ENCODE results near the gene NT5E. TPM values are rescaled to one million over a fixed set of nuclear protein-coding genes. Genes with fewer than 3 reads are reported as not detected.

NT5E gene
- total RNA-seq, 1 donor from 2014 or later: 216 TPM

DNA sequence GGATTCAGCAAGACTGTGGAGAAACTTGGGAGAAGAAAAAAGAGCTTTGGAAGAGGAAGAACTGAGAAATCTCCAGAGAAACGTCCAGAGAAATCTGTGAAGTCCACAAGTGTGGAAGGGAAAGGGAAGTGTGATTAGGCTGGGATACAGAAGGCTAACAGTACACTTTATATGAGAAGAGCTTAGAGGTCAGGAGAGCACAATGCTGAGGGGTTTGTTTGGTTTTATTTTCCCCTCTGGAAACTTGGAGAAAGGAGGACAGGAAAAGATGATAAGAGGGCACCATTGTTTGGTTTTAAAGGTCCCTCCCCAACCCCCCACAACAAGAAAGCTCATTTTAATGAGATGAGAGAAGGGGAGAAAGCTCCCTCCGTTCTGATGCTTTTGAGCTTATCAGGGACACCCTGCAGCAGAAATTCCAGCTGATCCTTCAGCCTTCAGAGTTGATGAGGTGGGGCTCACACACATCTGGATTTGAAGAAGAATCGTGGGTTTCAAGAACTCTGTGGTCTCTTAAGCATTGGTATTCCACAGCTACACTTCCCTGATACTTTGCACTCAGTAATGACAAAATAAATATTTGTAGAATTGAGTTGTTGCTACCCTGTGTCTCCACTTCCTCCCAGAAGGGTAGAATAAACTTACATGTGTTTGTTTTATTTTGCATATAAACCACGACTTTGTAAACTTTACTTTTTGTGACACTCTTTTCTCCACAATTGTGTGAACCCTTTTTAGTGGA is 1.9 kb downstream of the NT5E start:
- TF ChIP-seq, protein P1, sequence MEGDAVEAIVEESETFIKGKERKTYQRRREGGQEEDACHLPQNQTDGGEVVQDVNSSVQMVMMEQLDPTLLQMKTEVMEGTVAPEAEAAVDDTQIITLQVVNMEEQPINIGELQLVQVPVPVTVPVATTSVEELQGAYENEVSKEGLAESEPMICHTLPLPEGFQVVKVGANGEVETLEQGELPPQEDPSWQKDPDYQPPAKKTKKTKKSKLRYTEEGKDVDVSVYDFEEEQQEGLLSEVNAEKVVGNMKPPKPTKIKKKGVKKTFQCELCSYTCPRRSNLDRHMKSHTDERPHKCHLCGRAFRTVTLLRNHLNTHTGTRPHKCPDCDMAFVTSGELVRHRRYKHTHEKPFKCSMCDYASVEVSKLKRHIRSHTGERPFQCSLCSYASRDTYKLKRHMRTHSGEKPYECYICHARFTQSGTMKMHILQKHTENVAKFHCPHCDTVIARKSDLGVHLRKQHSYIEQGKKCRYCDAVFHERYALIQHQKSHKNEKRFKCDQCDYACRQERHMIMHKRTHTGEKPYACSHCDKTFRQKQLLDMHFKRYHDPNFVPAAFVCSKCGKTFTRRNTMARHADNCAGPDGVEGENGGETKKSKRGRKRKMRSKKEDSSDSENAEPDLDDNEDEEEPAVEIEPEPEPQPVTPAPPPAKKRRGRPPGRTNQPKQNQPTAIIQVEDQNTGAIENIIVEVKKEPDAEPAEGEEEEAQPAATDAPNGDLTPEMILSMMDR (conservative IDR thresholded peaks at IDR 0.05; ENCODE audit: low read depth, low read length): no peak
- peak overlapping the region; percentile 94 for H3K4me3 ChIP-seq (ENCODE audit: low read depth, low read length)
- no peak for DNase-seq (ENCODE audit: low read depth)

DNA sequence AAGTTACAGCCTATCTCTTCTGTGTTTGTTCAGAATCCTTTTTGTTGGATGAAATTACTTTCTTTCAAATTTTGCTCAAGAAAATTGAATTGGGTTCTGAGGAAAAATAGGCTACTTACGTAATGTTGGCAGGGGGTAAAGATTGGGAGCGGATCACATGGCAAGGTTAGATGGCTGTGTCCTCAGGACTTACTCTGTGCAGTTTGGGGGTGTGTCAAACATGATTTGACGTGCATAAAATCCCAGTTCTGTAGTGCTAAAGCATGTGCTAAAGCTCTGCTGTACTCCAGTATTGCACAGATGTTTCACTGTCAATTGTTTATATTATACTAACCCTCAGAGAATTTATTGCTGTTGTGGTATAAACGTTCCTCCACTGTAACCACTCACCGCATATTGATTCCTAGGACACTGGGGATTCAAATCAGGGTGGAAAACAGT is 2.6 kb downstream of the NT5E start:
- peak overlapping the region; percentile 94 for H3K4me3 ChIP-seq (ENCODE audit: low read depth, low read length)
- DNase-seq (ENCODE audit: low read depth): no peak
- TF ChIP-seq, protein P1 (conservative IDR thresholded peaks at IDR 0.05; ENCODE audit: low read depth, low read length): no peak

DNA sequence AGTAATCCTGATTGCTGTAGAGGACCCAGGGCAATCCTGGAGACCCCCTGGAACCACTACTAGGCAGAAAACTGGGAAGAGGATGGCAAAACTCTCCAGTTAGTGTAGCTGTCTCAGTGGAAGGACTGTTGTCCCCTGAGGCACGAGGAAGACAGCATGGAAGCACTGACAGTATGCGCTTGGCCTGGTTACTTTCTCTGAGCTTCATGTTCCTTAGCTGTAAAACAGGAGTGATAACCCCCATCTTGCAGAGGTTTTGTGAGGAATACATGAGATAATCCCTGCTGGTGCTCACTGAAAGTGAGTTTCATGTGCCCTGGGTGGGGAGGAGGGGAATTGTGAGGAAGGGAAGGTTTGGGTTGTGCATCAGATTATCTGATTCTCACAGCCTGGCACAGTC is 3.2 kb downstream of the NT5E start:
- no peak for DNase-seq (ENCODE audit: low read depth)
- TF ChIP-seq, protein P1 (conservative IDR thresholded peaks at IDR 0.05; ENCODE audit: low read depth, low read length): no peak

DNA sequence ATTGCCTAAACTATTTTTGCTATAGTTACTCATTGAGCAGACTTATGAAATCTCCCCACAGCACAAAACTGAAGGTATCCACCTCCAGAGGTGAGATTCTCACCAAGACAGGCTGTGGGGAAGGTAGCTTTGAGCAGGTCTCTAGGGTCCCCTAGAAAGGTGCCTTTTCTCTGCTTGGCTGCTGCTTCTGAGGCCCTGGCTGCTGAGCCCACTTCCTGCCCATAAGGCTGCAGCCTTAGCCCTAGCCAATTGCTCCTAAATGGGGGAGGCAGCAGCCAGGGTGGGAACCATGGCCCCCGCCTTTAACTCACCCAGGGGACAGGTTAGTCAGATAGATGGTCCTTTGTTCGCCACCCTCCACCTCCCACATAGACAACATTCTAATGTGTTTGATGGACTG is 3.6 kb downstream of the NT5E start:
- peak overlapping the region; percentile 94 for H3K4me3 ChIP-seq (ENCODE audit: low read depth, low read length)
- no peak for DNase-seq (ENCODE audit: low read depth)
- TF ChIP-seq, protein P1 (conservative IDR thresholded peaks at IDR 0.05; ENCODE audit: low read depth, low read length): no peak

More for the DNA sequence above, 3.2 kb downstream of the NT5E start:
- H3K4me3 ChIP-seq (ENCODE audit: low read depth, low read length): peak overlapping the region; percentile 94

DNA sequence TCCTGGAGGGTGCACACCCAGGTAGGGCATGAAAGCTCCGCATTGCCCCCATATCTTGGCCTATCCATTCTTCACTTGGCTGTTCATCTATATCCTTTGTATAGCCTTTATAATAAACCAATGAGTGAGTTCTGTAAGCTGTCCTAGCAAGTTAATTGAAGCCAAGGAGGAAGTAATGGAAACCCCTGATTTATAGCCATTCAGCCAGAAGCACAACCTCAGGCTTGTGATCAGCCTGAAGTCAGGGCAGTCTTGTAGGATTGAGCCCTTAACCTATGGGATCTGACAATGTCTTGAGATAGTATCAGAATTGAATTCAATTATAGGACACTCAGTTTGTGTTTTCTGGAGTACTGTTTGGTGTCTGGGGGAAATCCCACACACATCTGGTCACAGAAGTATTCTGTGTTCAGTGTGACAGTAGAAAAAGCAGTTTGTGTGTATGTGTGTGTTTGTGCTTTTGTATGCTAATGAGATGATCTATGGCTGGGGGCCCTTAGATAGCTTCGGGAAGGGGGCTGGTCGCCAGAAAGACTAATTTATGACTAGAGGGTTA is 5.7 kb downstream of the NT5E start:
- TF ChIP-seq, protein P1 (conservative IDR thresholded peaks at IDR 0.05; ENCODE audit: low read depth, low read length): no peak
- no peak for DNase-seq (ENCODE audit: low read depth)
- H3K4me3 ChIP-seq (ENCODE audit: low read depth, low read length): no peak overlapping the region

DNA sequence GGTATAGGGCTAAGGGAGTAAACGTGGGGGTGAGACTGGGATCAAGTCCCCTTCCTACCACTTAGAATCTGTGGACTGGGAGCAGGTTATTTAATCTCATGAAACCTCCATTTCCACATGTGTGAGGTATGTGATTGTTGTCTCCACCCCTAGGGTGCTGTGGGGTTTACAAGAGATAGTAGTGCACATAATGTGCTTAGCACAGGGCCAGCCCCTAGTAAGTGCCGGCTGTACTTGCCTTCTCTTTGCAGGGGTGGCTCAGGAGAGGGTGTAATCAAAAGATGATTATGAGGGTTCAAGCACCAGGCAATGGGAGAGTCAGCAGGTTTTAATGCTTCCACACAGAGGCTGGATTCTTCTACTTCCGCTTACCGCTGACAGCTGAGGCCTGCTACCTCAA is 6.9 kb downstream of the NT5E start:
- DNase-seq (ENCODE audit: low read depth): no peak
- no peak overlapping the region for H3K4me3 ChIP-seq (ENCODE audit: low read depth, low read length)
- TF ChIP-seq, protein P1 (conservative IDR thresholded peaks at IDR 0.05; ENCODE audit: low read depth, low read length): no peak

DNA sequence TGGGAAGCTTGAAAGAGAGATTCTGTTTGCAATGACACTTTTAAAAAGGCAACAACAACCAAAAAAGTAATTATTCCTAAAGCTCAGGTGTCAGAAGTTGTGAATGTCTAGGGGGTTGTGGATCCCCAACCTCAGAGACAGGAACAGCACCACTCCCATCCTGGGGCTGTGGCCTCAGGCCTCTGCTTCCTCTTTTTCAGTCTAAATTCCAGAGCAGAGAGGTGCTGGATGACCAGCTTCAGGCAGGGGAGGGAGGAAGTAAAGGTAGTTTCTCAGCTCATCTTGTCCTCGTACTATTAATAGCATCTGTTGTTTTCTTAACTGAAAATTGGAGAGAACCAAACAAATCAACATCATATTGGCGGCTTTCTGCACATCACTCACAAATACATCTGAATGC is 8.3 kb downstream of the NT5E start:
- TF ChIP-seq, protein P1 (conservative IDR thresholded peaks at IDR 0.05; ENCODE audit: low read depth, low read length): no peak
- DNase-seq (ENCODE audit: low read depth): no peak
- no peak overlapping the region for H3K4me3 ChIP-seq (ENCODE audit: low read depth, low read length)

Data from epithelial cell of proximal tubule (primary cell).